Stimulated activated CD4-positive, alpha-beta T cell treated with anti-CD3 and anti-CD28 coated beads, Interleukin-1b, Interleukin-23, amount 100 ng/mL, for 1 hour (primary cell): ENCODE measurements around the gene RBM45.
"Not testable (repeated sequence)": the region's sequence is repeated elsewhere in the genome, so short reads cannot be mapped to it uniquely, and the experiment has no call there.

Experiments
- DNase-seq, 2 donors: peaks; one replicate each; pipeline ENCODE4 v3.0.0-alpha.2; 2020; ENCODE audit warnings: low read depth in 2 of 2

Gene RBM45

DNA sequence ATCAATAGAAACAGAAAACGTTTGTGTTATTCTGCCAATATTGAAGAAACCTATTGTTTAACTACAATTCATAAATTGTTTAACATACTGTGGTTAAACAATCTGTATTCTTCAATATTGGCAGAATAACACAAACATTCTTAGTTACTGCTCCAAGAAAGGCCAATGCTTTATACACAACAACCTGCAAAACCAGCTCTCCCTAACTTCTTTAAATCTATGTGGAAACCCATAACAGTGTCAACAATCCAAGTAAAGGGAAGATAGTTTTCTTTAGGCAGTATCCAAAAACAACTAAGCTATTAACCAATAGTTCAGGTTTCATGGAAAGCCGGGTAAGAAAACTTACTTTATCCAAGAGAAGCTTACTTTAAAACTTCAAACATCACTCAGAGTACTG is 6.2 kb upstream of the RBM45 start:
- no peak for DNase-seq

DNA sequence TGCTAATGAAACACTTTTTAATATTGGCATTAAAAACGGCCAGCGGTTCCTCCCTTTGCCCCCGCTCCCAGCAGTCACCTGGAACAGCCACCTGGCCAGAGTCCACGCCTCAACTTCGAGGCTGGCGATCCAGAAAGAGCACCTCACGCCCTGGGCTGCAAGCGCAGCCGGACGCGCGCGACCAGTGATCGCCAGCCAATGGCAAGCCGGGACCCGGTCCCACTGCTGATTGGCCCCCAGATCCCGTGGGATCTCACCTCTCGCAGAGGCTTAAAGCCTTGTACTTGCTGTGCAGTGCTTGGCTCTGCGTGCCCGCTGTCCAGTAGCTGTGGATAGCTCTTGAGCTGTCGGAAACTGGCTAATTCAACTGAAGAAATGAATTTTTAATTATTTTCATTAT is 4.1 kb upstream of the RBM45 start:
- DNase-seq, result no peak

DNA sequence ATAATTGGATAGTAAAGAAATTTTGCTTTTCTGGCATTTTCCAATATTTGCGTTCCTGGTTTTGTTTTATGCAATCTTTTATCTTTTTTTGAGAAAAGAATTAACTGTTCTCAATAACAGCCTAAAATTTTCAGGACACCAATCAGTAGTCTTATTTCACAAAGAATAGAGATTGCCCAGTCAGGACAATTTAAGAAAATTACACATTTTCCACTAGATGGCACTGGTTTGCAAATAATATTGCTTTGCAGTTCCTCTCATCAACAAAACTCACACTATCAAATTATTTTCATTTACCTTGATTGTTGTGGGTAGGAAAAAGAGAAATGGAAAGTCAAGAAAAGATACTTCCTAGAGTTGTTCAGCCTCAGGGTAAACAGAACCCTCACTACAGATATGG is 2.4 kb upstream of the RBM45 start:
- DNase-seq, result no peak

DNA sequence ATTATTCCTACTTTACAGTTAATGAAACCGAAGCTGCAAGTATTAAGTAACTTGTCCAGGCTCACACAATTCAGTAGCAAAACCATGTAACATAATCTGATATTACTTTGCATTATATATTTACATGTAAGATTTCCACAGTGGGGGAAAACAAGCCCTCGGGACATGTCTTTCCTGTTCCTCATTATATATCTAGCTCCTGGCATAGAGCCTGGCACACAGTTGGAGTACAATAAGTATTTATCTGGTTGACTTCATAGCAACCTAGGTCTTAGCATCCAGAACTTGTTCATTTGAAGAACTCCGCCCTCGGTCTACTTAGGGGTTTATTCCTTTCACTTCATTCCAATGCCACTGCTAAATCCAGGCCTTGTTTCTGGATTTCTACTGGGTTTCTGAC is 1.6 kb upstream of the RBM45 start:
- no peak for DNase-seq

DNA sequence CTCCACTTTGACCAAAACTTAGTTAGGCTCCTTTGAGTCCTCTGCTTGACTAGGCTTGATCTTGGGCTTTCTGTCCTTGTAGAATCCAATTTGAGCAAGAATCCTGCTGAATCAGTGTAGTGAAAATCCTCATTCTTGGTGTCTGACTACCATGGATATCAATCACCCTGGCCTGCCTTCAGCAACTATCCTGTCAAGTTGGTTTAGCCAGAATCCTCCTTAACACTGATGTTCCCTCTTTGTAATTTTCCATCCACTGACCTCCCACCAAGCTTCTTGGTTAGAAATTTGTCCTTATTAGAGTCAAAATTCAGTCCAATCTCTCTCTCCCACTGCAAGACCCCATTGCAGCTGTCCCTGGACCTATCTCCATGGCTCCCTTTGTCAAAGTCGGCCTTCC is 494 bp upstream of the RBM45 start:
- DNase-seq, result no peak

DNA sequence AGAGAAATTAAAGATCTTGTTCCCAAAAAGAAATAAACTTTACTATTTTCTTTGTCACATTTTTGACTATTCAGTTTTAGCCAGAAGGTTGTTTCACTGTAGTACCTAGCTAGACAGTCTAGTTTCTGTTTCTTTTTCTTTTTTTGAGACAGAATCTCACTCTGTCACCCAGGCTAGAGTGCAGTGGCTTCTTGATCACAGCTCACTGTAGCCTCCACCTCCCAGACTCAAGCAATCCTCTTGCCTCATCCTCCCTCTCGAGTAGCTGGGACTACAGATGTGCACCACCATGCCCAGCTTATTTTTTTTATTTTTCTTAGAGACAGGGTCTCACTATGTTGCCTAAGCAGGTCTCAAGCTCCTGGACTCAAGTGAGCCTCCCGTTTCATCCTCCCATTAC is 2.2 kb downstream of the RBM45 start:
- no peak for DNase-seq

DNA sequence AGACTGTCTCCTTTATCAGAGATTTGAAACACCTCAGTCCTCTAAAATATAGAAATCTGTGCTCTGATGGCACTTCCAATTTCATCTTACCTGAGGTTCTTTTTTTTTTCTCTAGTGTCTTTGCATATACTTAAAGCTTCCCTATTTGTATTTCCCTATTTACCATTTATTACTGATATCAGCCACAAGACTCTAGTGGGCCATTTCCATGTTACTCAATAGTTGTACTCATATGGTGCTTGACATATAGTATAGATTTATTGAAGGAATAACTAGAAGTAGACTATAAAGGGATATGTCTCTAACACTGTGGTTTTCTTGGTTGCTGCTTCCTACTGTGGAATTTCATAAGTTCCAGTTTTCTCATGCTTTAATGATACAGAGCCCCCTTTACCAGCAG is 3.0 kb downstream of the RBM45 start:
- no peak for DNase-seq

DNA sequence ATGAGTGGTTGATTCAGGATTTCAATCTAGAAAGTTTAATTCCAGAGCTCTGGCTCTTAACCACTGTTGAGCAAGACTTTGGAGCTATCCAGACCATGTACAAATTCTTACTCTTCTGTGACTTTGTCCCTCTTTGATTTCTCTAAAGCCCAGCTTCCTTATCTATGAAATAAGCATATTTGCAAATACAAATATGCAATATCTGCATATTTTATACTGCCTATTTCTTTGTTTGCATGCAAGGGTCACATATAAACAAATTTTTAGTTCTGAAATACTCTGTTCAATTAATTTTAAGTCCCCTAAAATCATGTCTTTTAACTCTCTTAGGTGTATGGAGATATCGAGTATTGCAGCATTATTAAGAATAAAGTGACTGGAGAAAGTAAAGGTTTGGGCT is 5.5 kb downstream of the RBM45 start:
- DNase-seq, result no peak

DNA sequence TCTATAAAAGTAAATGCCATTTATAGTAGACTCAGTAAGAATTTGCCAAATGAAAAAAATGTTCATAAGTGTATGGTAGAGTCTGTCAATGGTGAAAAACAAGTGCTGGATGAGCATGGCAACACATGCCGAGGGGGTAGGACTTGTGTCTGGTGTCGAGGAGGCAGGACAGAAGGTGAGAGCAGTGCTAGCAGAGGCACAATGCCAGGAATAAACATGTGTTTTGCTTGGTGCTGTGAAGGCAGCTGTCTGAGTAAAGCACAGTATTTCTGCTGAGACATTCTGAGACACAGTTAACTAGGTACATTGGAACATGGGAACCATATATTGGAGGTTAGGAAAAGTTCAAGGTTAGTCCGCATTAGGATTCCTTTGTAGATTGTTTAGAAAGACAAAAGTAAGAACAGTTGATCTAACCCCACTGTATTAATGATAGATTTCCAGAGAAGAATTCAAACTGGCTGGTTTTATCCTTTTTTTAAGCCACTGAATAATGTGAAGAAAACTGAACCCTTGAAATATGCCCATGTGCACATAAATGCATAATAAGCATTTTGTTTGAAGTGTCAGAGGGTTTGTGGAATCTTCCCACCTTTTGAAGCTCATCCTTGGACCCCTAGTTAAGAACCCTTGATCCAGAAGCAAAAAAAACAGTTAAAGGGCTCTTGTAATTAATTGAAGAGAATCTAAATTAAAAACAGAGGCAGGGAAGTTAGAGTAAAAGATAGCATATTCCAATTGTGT is 7.1 kb downstream of the RBM45 start:
- no peak for DNase-seq

DNA sequence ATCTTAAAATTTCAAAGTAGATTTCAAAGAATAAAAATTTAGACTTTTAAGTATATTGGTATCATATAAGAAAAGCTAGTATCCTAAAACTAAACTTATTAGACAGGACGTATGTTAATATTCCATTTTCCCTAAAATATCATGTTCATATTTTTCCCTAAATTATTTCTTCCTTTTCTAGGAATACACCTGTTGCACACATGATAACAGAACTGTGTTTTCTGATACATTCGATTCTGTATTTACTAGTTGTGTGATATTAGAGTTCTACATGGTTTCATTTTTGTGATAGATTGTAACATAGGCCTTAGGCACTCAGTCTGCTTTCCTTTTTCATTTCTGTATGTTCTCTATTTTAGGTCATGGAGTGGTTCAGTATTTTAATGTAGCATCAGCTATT is 10.9 kb downstream of the RBM45 start:
- no peak for DNase-seq

DNA sequence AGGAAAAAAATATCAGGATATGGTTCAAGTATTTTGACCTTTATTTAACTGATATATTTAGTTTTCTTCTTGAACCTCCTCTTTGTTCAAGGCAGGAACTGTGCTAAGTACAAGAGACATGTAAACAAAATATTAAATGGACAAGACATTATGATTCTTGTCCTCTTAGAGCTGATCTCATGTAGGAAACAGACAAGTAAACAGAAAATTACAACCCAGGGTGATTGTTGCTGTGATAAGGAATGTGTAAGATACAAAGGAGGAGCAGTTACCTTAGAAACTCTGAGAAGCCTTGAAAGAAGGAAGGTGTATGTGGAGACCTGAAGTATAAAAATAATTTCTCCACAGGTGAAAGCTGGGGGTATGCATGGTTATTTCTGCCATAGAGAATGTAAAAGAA is 12.9 kb downstream of the RBM45 start:
- no peak for DNase-seq

DNA sequence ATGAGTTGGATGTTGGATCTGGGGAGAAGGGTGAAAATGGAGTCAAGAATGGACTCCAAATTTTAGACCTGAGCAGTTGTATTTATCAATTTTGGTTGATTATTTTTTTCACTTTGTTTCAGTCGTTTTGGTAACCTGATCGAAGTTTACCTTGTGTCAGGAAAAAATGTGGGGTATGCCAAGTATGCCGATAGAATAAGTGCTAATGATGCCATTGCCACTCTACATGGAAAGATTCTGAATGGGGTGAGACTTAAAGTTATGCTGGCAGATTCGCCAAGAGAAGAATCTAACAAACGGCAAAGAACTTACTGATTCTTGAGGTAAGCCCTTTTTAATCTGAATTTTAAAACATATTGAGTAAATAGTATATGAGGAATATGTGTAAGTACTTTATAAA is 13.6 kb downstream of the RBM45 start:
- DNase-seq, result no peak

DNA sequence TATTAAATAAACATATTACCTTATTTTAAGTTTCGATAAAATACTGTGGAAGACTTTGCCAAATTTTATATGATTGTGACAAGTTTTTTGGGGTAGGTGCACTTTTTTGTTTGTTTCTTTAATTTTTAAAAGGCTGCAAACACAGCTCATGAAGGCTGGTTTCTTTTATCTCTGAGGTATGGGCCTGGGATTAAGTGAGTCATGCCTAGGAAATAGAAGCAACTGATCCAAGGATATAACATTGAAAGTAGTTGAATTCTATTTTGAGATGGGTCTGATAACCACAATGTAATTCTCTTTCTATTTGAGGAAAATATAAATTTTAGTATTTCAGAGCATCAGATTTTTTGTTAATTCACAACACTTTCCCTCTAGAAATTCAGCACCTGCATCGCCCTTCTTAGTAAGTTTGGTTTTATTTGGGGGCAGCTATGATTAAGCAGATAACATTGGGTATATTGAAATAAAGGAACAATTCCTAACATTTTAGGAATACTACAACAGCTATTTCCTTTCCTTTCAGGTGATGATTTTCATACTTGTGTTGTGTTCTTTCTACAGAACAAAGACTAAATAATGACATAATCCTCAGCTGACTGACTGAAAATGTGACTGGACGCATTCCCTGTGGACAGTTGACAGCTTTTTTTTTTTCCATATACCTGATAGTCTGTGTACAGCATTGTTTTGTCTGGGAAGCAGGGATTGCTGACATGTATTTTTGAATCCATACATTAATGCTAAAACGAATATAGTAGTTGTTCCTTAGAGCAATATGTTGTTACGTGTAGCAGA is 16.8 kb downstream of the RBM45 start:
- no peak for DNase-seq

DNA sequence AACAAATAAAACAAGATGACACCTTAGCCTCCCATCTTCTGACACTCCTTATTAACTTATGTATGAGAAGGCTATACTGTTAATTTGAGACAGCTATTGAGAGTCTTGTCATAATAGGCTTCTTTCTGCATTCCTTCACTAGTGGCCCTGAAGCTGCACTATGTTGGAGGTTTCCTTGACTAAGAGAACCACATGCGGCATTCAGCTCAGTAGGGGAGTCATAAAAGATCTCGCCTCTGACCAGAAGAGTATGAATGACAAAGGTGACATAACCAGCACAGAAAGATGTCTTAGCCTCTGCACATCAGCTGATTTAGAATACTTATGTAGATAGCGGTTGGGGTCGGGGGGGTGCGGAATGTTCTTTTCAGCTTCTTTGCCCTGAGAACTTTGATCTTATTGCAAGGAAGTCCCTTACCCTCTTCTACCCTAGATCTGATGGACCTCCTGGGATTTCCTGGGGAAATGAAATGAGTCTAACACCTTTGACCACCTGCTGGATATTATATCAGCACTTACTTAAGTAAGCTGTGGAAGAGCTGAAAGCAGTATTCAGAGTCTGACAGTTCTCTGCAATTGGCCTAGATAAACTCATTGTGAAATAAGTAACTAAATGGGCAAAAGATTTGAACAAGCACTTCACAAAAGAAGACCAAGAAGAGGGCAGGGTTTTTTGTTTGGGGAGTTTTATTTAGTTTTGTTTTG is 24.2 kb downstream of the RBM45 start:
- no peak for DNase-seq

DNA sequence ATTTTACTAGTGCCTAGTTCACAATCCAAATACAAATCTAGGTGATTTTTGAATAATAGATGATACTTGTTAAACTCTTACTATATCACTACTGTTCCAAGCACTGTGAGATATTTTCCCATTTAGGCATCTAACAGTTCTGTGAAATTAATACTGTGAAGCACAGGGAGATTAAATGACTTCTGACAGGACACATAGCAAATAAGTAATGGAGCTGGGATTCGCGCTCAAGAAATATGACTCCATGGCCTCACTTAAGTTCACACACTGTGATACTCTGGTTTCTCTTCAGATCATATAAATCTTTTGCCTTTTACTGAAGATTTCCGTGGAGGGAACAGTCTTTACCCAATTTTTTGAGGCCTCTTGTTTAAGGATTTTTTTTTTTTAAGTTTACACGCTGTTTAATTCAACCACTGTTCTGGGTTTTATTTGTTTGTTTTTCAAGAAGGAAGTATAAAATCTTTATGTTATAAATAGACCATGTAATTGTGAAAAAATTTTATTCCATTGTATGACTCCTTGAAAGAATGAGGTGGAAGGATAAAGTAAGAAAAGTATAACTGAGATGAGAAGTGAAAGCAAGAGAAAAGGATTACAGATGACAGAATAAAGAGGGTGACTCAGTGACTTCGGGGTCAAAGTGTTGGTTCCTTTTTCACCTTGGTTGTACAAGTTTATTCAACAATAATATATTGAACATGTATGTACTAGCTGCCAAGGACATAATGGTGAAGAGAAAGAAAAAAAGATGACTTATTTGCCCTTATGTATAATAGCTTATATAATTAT is 30.2 kb downstream of the RBM45 start:
- DNase-seq, result no peak

DNA sequence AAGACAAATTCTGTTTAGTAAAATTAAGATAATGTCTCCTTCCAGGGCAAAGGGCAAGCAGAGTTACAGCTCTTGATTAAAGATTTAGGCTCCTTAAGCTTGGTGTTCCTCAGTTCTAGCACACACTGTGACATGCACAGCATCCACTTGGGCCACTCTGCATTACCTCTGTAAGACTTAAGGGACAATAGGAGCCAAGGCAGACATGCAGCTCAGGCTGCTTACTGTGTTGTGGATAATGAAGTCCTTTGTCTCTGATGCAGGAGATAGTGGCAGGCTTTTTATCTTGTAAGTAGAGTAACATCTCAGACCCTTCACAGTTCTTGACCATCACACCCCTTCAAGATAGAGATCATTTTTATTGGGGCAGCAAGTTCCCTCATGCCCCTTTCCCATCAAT is 31.2 kb downstream of the RBM45 start:
- no peak for DNase-seq

DNA sequence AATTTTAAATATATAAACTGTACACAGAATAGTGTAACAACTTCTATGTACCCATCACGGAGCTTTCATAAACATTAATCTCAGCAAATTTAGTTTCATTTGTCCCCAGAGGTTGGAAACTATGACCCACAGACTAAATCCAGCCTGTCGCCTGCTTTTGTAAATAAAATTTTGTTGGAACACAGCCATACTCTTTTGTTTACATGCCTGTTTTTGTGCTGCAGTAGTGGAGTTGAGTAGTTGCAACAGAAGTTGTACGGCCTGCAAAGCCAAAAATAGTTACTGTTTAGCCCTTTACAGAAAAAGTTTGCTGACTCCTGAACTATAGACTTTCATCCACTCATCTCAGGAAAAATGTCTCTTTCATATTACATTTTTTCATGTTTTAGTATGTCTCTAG is 39.8 kb downstream of the RBM45 start:
- DNase-seq, result no peak

DNA sequence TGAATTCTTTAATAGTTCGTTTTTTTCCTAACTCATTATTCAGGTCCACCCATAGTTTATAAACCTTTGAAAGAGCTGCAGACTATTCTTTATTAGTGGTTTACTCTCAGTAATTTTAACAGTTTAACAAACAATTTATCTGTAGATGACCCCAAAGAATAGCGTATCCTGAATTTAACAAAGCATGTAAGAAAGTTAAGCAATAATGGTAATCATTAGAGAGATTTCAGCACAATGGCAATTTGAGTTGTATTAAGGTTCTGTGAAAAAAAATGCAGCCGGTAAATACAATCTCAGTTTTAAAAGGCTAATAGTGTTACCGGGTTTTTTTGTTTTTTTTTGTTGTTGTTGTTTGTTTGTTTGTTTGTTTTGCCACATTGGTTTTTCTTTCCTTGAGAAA is 40.3 kb downstream of the RBM45 start:
- no peak for DNase-seq

DNA sequence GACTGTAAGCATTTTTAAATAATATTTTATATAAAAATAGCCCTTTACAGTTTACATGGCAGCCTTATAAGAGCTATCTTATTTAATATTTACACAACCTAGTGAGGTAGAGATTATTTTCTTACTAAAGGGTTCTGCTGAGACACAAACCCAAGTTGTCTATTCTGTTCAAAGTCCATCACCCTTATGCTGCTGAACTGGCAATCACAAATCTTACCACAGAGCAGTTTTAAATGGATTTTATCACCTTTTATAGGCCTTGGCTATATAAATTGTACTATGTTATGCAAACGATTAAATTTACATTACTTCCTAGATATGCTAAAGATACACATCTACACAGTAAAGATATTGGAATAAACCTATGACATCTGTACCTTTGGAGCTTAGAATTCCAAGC is 40.7 kb downstream of the RBM45 start:
- no peak for DNase-seq

DNA sequence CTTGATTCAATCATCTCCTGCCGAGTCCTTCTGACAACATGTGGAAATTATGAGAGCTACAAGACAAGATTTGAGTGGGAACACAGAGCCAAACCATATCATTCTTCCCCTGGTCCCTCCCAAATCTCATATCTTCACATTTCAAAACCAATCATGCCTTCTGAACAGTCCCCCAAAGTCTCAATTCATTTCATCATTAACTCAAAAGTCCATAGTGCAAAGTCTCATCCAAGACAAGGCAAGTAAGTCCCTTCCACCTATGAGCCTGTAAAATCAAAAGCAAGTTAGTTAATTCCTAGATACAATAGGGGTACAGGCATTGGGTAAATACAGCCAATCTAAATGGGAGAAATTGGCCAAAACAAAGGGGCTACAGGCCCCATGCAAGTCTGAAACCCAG is 41.6 kb downstream of the RBM45 start:
- DNase-seq, result not testable (repeated sequence)

DNA sequence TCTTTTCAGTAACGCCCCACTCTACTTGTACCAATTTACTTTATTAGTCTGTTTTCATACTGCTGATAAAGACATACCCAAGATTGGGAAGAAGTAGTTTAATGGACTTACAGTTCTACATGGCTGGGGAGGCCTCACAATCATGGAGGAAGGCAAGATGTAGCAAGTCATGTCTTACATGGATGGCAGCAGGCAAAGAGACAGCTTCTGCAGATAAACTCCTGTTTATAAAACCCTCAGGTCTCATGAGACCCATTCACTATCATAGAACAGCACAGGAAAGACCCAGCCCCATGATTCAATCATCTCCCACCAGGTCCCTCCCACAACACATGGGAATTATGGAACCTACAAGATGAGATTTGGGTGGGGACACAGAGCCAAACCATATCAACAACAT is 43.3 kb downstream of the RBM45 start:
- DNase-seq, result no peak

DNA sequence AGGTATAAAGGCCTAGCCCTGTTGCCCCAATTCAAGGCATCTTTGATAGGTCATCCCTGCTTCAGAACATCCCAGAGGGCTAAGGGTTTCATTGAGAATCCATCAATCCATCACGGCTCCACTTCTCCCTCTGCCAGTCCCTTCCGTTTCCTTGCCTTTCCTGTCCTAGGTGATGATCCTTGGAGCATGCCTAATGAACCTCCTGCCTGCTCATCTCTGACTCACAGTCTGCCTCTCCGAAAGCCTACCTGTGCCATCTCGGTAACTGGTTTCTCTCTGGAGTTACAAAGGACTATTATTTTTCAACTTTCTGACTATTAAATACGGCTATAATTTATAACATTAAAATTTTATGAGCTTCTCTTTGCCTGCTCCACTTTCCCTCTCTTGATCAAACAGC is 45.3 kb downstream of the RBM45 start:
- no peak for DNase-seq
